SK-N-SH treated with all-trans-retinoic acid at 6 μM for 48 hours (cell line): ENCODE measurements around the gene PAFAH1B1.

Source experiments
- ARNTL ChIP-seq: fragments of 450-650 bp; formaldehyde crosslinking; IDR thresholded peaks from 2 replicates; pipeline ENCODE4 v1.5.0; 2020; ENCODE audit warnings: low read depth, mild to moderate bottlenecking, moderate library complexity, borderline replicate concordance
- CREB5 ChIP-seq: fragments of 250-450 bp; sonication (Bioruptor Pico); IDR thresholded peaks from 2 replicates; pipeline ENCODE4 v1.5.1; 2020; ENCODE audit warnings: low read depth, mild to moderate bottlenecking, moderate library complexity
- GLIS3 ChIP-seq: fragments of 250-450 bp; sonication (Bioruptor Pico); IDR thresholded peaks from 2 replicates; pipeline ENCODE4 v1.5.0; 2020; ENCODE audit warnings: mild to moderate bottlenecking, moderate library complexity
- ZFP30 ChIP-seq: fragments of 450-650 bp; formaldehyde crosslinking; IDR thresholded peaks from 2 replicates; pipeline ENCODE4 v1.5.0; 2022; ENCODE audit warnings: mild to moderate bottlenecking, moderate library complexity

GRCh38 chr17:2681650-2682049 lies 88.2 kb downstream of the PAFAH1B1 start:
- TF ChIP-seq ZFP30 (CRISPR knock-in tag), result no peak
- no peak for TF ChIP-seq GLIS3 (CRISPR knock-in tag)
- TF ChIP-seq ARNTL (CRISPR knock-in tag), result no peak
- no peak for TF ChIP-seq CREB5 (CRISPR knock-in tag)
